Astrocyte (in vitro differentiated cells and primary cell): ENCODE measurements around the gene NKX1-1.

Experiments
- EZH2 ChIP-seq: IDR thresholded peaks from 2 replicates; pipeline ENCODE4 v1.6.1; 2012; ENCODE audit warnings: mild to moderate bottlenecking, low read length, inconsistent platforms; ENCODE audit not compliant: insufficient read depth
- TF ChIP-seq, protein P1 (sequence below): IDR thresholded peaks from 2 replicates; pipeline ENCODE4 v1.5.1; 2011; ENCODE audit warnings: low read depth, mild to moderate bottlenecking, inconsistent platforms, low read length, moderate library complexity; ENCODE audit not compliant: insufficient read depth

DNA sequence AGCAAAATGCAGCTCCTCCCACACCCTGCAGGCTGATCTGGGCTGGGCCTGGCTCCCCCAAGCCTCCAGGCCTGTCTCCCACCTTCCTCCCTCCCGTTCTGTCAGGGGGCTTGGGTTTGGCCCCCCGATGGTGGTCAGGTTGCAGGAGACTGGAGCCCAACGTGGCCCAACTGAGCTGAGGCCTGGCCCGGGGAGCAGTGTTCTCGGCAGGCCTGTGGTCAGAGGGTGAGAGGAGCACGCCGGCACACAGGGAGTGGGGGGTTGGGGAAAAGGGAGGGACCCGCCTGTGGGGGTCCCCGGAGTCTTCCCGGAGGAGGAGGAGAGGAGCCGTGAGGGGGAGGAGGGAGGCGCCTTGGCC, 43.2 kb upstream of the NKX1-1 start:
- TF ChIP-seq, protein P1, sequence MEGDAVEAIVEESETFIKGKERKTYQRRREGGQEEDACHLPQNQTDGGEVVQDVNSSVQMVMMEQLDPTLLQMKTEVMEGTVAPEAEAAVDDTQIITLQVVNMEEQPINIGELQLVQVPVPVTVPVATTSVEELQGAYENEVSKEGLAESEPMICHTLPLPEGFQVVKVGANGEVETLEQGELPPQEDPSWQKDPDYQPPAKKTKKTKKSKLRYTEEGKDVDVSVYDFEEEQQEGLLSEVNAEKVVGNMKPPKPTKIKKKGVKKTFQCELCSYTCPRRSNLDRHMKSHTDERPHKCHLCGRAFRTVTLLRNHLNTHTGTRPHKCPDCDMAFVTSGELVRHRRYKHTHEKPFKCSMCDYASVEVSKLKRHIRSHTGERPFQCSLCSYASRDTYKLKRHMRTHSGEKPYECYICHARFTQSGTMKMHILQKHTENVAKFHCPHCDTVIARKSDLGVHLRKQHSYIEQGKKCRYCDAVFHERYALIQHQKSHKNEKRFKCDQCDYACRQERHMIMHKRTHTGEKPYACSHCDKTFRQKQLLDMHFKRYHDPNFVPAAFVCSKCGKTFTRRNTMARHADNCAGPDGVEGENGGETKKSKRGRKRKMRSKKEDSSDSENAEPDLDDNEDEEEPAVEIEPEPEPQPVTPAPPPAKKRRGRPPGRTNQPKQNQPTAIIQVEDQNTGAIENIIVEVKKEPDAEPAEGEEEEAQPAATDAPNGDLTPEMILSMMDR = no peak
- TF ChIP-seq EZH2 = no peak
